KMS-11 (cell line): ENCODE measurements around the gene FAXC.

Experiments
- H2AFZ ChIP-seq: fragments of 200-600 bp; sonication (generic); 2 replicates; pipeline ENCODE4 v1.6.1; 2016; ENCODE audit warnings: antibody characterized with exemption, mixed run types, low read depth
- H3K27ac ChIP-seq: fragments of 200-600 bp; sonication (generic); 2 replicates; pipeline ENCODE4 v1.6.1; 2016; ENCODE audit warnings: mild to moderate bottlenecking, mixed run types
- H3K27me3 ChIP-seq: fragments of 200-600 bp; sonication (generic); 2 replicates; pipeline ENCODE4 v1.6.1; 2017; ENCODE audit warnings: mild to moderate bottlenecking, low read depth, mixed run types, moderate library complexity; ENCODE audit not compliant: insufficient read depth
- H3K36me3 ChIP-seq: fragments of 200-600 bp; sonication (generic); 2 replicates; pipeline ENCODE4 v1.6.1; 2017; ENCODE audit warnings: mild to moderate bottlenecking, mixed run types; ENCODE audit not compliant: insufficient read depth
- H3K4me1 ChIP-seq: fragments of 200-600 bp; sonication (generic); 2 replicates; pipeline ENCODE4 v1.6.1; 2016; ENCODE audit warnings: mild to moderate bottlenecking, low read depth, mixed run types; ENCODE audit not compliant: poor library complexity, severe bottlenecking
- H3K4me2 ChIP-seq: fragments of 200-600 bp; sonication (generic); 2 replicates; pipeline ENCODE4 v1.7.0; 2016; ENCODE audit warnings: mild to moderate bottlenecking, mixed run types
- H3K4me3 ChIP-seq: fragments of 200-600 bp; sonication (generic); IDR thresholded peaks from 2 replicates; pipeline ENCODE4 v1.6.1; 2017; ENCODE audit warnings: low read depth, low read length, mixed read lengths; ENCODE audit not compliant: insufficient read depth
- H3K79me2 ChIP-seq: fragments of 200-600 bp; sonication (generic); 2 replicates; pipeline ENCODE4 v1.6.1; 2016; ENCODE audit warnings: low read depth, mixed run types; ENCODE audit not compliant: insufficient read depth
- H3K9ac ChIP-seq: fragments of 200-600 bp; sonication (generic); 2 replicates; pipeline ENCODE4 v1.6.1; 2016; ENCODE audit warnings: mild to moderate bottlenecking, mixed run types
- H4K20me1 ChIP-seq: fragments of 200-600 bp; sonication (generic); 2 replicates; pipeline ENCODE4 v1.6.1; 2016; ENCODE audit warnings: mild to moderate bottlenecking, mixed run types; ENCODE audit not compliant: insufficient read depth
- CTCF ChIP-seq: fragments of 200-600 bp; sonication (generic); conservative IDR thresholded peaks from 2 replicates; pipeline ENCODE4 v1.6.1; 2017; ENCODE audit warnings: low read depth, mild to moderate bottlenecking, antibody characterized with exemption, low read length, moderate library complexity, mixed read lengths

FAXC gene

GRCh38 chr6:99390896-99391295, 41.4 kb upstream of the FAXC start:
- no peak overlapping the region for H3K4me2 ChIP-seq
- TF ChIP-seq CTCF, result no peak

GRCh38 chr6:99384507-99384906, 35.0 kb upstream of the FAXC start:
- no peak for TF ChIP-seq CTCF
- no peaks in the 10 kb centered on the region for H3K36me3 ChIP-seq
- H2AFZ ChIP-seq, result no peak overlapping the region
- H3K4me2 ChIP-seq, result no peak overlapping the region
- no peak overlapping the region for H3K27ac ChIP-seq
- H3K79me2 ChIP-seq, result no peaks in the 10 kb centered on the region
- H3K9ac ChIP-seq, result no peak overlapping the region
- H3K4me3 ChIP-seq, result no peak overlapping the region
- H4K20me1 ChIP-seq, result no peaks in the 10 kb centered on the region
- H3K4me1 ChIP-seq, result no peaks in the 10 kb centered on the region
- H3K27me3 ChIP-seq, result no peaks in the 10 kb centered on the region

More at GRCh38 chr6:99390896-99391295, 41.4 kb upstream of the FAXC start:
- Histone ChIP-seq H3K36me3 (no peaks in the 10 kb centered on the region), H3K9ac (no peak overlapping the region), H3K79me2 (no peaks in the 10 kb centered on the region), H2AFZ (no peak overlapping the region), H3K4me3 (no peak overlapping the region), H3K4me1 (no peaks in the 10 kb centered on the region), H4K20me1 (no peaks in the 10 kb centered on the region), H3K27me3 (no peaks in the 10 kb centered on the region), H3K27ac (no peak overlapping the region)

- Histone ChIP-seq H3K27ac (no peak overlapping the region), H3K27me3 (no peaks in the 10 kb centered on the region), H3K4me2 (no peak overlapping the region), H3K36me3 (no peaks in the 10 kb centered on the region), H3K9ac (no peak overlapping the region), H3K4me1 (no peaks in the 10 kb centered on the region), H3K79me2 (no peaks in the 10 kb centered on the region), H2AFZ (no peak overlapping the region), H3K4me3 (no peak overlapping the region), H4K20me1 (no peaks in the 10 kb centered on the region)
- no peak for TF ChIP-seq CTCF
These were observed 29.2 kb upstream of the FAXC start for GRCh38 chr6:99378636-99379035.

- no peak for TF ChIP-seq CTCF
- Histone ChIP-seq H3K4me3 (no peak overlapping the region), H3K4me2 (no peak overlapping the region), H3K4me1 (no peaks in the 10 kb centered on the region), H3K27ac (no peak overlapping the region), H3K9ac (no peak overlapping the region), H2AFZ (no peak overlapping the region), H3K27me3 (no peaks in the 10 kb centered on the region), H4K20me1 (no peaks in the 10 kb centered on the region), H3K79me2 (no peaks in the 10 kb centered on the region), H3K36me3 (no peaks in the 10 kb centered on the region)
These were observed 20.1 kb upstream of the FAXC start for GRCh38 chr6:99369533-99369932.
